Limb (tissue), 2 donors: ENCODE results near the gene EML1.
A peak's percentile ranks its signal among the peaks of the same experiment; 100 is the strongest.

Experiments
- DNase-seq, 2 donors: peaks; one replicate each; pipeline ENCODE4 v3.0.0-alpha.2; 2016; ENCODE audit errors: extremely low spot score in 2 of 2

The EML1 gene

DNA sequence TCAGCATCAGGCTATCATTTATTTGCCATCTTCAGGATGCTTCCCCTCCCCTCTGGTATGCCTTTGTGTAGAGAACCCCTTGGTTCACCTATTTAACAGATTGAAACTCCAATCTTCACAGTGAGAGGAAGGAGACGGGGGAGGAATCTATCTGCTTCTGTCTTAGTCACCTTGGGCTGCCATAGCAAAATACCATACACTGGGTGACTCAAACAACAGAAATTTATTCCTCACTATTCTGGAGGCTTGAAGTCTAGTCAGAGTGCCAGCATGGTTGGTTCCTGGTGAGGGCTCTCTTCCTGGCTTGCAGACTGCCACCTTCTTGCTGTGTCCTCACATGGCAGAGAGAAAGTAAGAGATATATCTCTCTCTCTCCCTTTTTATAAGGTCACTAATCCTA lies 13.5 kb upstream of the EML1 start:
- no peak for DNase-seq

GRCh38 chr14:99780690-99781089 lies 12.5 kb upstream of the EML1 start:
- no peak for DNase-seq

DNA sequence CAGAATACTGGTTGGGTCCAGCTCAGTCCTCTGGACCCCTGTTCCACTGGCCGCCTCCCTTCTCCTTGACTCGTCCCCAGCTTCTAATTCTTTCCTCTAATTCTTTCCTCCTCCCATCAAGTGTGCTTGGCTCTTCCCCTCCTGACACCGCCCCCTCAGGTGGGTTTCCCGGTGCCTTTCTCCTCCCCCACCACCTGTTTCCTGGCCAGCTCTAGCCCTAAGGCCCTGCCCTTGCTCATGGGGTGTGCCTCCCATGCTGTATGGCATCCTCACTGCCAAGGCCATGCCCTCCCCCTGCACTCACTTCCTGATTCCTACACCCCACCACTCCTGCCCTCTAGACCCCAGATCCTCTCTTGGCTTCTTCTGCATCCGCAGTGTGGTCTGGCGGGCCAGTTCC lies 12.1 kb upstream of the EML1 start:
- no peak for DNase-seq

DNA sequence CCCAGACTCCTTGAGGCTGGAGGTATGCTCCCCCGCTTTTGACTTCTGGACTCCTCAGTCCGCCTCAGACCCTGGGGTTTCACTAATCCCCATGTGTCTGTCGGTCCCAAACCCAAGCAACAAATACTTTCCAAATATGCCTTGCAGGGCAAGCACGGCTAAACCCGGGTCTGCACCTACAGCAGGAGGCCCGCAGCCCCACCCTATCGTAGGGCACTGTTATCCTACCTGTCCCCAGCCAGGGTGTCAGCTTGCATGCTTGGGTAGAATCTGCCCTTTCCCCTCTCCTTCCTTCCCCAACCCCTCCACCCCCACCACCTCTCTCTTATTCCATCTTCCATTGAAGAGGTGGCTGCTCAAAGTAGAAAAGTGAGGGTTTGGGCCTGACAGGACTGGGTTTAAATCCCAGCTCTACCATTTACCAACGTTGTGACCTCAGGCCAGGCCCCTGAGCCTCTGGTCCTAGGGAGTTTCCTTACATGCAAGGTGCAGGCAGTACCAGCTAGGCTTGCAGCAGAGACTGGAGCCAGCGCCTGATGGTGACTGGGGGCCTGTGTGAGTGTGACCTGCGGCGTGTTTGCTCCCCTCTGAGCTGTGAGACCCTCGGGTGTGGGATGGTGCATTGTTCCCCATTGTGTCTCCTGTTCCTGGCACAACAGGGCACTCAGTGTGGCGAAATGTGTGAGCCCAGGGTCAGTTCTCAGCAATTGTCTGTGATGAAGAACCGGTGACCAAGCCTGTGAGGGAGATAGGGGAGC lies 11.2 kb upstream of the EML1 start:
- DNase-seq: no peak

DNA sequence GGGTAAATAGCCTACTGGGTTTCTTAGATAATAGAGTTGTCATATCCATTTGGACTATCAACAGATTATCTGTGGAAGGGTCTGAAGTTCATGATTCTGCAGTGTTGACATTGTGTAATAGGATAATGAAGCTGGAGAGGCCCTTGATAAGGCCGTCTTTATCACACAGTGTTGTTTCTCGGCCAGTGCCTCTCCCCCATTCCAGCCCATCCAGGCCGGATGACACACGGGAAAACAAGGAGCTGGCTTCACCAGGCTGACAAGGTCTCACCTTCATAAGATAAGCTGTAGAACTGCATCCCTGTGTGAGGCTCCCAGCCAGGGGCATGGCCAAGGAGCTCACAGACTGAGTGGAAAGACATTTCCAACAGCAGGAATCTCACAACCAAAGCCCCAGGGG lies 8.7 kb upstream of the EML1 start:
- no peak for DNase-seq

DNA sequence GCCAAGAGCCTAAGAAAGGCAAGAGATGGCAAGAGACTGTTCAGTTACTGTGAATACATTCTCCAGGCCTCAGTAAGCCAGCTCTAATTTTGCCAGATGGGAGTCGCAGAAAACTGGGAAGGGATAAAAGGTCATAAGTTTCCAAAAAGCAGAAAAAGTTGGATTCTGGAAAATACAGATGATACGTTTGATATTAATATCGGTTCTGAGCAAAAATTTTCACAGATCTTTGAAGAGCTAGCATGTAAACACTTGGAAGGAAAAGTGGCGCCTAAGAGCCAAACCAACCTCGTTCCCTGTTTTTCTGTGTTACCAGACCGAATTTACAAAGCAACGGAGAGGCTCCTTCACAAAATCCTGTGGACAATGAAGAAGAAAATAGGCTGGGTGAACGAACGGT lies 7.8 kb upstream of the EML1 start:
- no peak for DNase-seq

GRCh38 chr14:99786511-99786989 lies 6.7 kb upstream of the EML1 start:
- DNase-seq: no peak

- no peak for DNase-seq
These were observed 4.5 kb upstream of the EML1 start for GRCh38 chr14:99788713-99789112.

GRCh38 chr14:99789581-99789980 lies 3.6 kb upstream of the EML1 start:
- DNase-seq: no peak

- no peak for DNase-seq
These were observed 2.8 kb upstream of the EML1 start for GRCh38 chr14:99790201-99790977.

DNA sequence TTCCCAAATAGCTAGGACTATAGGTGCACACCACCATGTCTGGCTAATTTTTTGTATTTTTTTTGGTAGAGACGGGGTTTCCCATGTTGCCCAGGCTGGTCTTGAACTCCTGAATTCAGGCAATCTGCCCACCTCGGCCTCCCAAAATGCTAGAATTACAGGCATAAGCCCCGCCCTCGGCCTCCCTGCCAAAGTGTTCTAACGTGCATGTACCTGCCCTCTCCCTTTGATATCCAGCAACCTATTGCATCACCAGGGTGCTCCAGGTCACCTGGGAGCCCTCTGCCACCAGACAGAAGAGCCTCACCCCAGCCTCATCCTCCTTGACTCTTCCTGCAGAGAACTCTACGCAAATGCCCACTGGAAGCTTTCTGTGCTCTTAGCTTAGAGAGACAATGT lies 2.2 kb upstream of the EML1 start:
- DNase-seq: no peak

- no peak for DNase-seq
These were observed 1.6 kb upstream of the EML1 start for GRCh38 chr14:99791476-99792209.

- DNase-seq: no peak
These were observed 1.0 kb upstream of the EML1 start for GRCh38 chr14:99792210-99792535.

DNA sequence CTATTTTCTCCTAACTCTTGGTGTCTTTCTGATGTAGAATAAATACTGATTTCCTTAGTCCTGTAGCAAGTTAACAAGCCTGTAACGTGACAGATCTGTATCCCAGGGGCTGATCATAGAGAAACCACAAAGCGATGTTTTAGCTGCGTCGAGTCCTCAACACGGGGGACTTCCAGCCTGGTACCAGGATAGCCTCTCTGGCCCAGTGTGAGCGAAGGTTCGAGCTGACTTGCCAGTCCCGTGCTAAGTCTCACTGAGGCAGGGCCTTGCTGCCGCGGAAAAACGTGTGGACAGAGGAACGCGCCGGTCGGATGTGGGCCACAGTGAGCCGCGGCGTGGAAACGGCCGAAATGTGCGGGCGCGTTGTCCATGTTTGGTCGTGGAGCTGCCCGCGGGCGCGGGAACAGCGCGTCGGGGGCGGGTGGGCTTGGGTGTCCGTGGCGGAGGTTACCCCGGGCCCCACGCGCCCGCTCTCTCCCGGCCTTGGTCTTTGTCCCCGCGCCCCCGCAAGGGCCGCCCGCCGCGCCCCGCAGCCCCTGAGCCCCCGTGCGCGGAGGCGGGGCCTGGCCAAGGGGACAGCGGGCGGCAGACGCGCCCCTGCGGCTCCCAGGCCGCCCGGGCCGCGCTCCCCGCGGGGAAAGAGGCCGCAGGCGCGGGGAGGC lies 531 bp upstream of the EML1 start:
- DNase-seq: peak in 1 of 2 donors; percentile 74

- no peak for DNase-seq
These were observed 1.1 kb downstream of the EML1 start for GRCh38 chr14:99794151-99794780.

- no peak for DNase-seq
These were observed 1.8 kb downstream of the EML1 start for GRCh38 chr14:99795046-99795445.

- DNase-seq: no peak
These were observed 4.0 kb downstream of the EML1 start for GRCh38 chr14:99797231-99797630.

DNA sequence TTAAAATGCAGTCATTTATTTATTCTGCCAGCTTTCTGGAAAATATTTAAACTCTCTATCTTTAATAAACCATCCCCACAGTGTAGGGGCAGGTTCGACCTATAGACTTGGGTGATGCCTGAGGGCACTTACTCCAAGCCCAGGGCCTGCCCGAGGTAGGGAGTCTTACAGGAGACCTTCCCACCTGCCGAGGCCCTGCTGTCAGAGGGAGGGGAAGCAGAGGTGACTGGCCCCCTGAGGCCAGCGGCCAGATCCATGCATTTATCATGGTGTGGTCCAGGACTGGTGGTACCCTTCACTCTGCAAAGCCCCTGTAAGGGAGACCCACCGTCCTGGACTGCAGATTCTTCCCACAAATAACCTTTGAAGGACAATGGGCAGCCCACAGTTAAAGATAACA lies 7.6 kb downstream of the EML1 start:
- no peak for DNase-seq

- no peak for DNase-seq
These were observed 9.3 kb downstream of the EML1 start for GRCh38 chr14:99802301-99803105.

DNA sequence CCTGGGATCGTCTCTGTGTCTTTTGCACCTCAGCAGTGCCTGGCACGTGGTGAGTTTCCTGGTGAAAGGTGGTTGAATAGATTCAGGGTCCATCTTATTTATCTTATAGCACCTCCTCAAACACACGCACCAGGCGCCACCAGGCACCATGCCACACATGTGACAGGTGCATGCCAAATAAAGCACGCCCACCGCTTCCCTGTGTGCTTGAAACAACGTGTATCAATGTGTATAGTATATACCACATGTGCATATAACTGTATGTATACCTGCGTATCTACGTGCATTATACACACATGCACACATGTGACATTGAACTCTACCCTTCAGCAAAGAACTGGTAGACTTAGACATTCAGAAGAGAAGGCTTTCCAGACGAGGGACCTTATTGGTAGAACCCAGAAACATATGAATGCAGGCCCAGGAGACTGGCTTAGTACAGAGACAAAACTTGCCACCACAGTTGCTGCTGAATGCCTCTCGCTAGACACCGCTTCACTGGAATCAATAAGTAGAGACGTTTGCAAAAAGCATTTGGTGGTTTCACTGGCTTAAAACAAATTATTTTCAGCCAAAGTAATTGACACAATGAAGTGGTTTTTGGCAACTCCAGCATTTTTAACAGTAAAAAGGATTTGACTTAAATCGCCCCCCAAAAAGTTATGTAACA lies 10.0 kb downstream of the EML1 start:
- no peak for DNase-seq
